HTR-8/SVneo (cell line): ENCODE measurements around the gene SFRP5.
A peak's percentile ranks its signal among the peaks of the same experiment; 100 is the strongest.

Experiments
- DNase-seq: peaks from one replicate; pipeline ENCODE4 v3.0.0; 2011; ENCODE audit warnings: low spot score, mixed read lengths; ENCODE audit not compliant: insufficient read length
- FAIRE-seq: peaks from 2 replicates; lab custom pipeline; 2011; peaks lifted over from hg19 to GRCh38; lab: Jason Lieb, UNC

Gene SFRP5, protein sequence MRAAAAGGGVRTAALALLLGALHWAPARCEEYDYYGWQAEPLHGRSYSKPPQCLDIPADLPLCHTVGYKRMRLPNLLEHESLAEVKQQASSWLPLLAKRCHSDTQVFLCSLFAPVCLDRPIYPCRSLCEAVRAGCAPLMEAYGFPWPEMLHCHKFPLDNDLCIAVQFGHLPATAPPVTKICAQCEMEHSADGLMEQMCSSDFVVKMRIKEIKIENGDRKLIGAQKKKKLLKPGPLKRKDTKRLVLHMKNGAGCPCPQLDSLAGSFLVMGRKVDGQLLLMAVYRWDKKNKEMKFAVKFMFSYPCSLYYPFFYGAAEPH

DNA sequence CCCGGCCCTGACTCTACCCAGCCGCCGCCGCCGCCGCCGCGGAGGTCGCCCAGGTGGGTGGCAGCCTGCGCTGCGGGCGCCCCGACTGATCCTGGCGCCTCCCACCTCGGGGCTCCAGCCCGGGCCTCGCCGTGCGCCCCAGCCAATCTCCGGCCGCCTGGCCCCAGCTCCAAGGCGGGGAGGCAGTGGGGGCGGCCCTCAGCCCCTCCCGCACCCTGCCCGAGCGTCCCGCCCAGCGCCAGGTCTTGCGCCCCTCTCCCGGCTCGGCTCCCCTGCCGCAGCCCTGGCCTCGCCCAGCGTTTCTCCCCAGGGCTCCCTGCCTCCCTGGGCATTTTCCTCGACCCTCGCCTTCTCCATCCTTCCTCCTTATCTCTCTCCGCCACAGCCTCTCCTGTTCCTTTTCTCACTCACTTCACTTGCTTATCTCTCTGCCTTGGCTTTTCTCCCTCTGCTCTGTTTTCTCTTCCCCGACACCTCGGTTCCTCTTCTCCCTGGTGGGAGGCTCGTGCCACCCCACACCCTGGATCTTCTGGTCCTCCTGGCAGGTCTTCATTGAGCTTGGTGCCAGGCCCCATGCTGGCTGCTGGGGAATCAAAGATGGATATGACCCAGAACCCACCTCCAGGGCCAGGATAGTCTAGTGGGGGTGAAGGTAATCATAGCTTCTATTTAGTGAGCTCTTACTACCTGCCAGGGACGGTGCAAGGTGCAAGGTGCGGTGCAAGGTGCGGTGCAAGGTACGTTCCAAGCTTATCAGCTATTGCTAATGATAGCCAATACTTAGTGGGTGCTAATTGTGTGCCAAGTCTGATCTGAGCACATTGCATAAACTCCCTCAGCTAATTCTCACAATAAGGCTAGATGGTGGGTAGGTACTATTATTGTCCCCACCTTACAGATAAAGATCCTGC is at the start of gene SFRP5:
Gene SFRP5 (minus strand): TSS at position 87 of the 911 bp plus-strand sequence. CDS start 166 bp downstream, outside the sequence.
- FAIRE-seq (no peak), DNase-seq (no peak)

DNA sequence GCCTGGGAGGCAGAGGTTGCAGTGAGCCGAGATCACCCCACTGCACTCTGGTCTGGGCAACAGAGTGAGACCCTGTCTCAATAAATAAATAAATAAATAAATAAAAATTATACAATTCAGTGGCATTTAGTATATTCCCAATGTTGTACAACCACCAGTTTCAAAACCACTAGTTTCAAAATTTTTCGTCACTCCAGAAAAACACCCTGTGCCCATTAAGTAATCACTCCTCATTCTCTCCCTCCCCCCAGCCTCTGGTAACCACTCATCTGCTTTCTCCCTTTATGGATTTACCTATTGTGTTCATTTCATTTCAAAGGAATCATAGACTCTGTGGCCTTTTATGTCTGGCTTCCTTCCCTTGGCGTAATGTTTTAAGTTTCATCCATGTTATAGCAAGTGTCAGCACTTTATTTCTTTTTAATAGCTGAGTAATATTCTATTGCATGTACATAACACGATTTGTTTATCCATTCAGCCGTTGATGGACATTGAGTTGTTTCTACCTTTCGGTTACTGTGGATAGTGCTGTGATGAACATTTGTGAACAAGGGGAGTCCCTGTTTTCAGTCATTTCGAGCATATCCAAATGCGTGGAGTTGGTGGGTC is 48.4 kb upstream of the SFRP5 start:
- DNase-seq (no peak), FAIRE-seq (no peak)

DNA sequence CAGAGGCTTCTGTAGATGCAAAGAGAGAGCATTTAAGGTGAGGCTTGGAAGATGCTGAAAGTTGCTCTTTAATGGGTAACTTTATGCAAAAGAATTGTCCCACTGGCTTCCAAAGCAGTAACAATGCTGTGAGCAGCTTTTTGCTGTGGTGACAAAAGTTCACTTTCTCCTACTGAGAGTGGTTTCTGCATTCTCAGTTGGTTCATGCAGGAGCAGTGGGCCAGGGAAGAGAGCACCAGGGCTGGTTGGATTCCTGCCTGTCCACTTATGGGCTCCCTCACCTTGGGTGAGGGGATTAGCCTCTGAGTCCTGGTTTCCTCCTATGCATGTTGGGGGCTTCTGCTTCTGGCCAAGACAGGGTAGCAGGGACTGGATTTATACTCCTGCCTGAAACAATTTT is 46.8 kb upstream of the SFRP5 start:
- DNase-seq (no peak), FAIRE-seq (no peak)

DNA sequence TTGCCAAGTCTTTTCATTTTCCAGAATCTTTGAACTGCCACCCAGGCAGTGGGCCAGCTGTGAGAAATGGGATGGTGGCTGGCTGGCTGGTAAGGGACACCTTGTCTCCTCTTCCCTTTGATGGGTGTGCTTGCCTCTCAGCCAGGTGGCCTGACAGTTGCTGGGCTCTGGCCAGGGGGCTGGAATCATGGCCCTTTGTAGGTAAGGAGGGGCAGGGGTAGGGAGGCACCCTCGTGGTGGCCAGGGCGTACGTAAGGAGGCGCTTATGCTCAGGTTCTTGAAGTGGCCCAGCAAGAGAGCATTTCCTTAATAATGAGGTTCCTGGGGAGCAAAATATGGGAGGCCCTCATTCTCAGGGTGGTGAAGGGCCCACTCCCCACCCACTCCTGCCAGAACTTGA is 44.8 kb upstream of the SFRP5 start:
- no peak for FAIRE-seq
- no peak for DNase-seq

DNA sequence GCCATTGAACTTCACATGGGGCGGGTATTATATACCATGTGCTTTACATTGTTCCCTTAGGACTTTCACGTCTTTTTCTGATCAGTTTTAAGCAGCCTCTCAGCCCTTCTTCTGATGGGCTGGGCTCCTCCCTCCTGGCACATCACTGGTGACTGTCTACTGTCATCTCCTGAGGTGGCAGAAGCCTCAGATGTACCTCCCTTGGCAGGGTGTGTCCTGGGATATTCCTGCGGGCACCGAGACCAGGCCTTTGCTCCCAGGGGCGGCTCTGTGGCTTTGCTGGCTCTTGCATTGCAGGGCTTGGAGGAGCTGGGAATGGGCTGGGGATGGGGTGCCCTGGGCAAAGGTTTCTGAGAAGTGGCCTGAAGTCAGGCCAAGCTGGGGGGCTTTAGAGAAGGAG is 43.2 kb upstream of the SFRP5 start:
- DNase-seq (no peak), FAIRE-seq (no peak)

DNA sequence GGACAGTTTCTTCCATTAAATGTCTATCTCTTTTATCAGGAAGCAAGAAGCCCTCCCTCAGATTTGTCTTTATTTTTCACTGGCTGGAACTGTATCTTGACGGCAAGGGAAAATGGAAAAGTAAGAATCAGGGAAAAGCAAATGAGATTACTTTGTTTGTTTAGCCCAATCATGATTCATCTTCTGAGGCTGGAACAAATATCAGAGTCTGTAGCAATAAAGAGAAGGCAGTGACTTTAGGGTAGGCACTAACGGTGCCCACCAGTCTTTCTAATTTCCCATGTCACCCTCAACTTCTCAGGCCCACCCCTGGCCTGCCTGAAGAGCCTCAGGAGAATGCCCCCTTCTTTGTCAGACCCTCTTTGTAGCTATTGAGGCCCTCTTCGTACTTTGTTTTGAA is 41.5 kb upstream of the SFRP5 start:
- FAIRE-seq (no peak), DNase-seq (no peak)

DNA sequence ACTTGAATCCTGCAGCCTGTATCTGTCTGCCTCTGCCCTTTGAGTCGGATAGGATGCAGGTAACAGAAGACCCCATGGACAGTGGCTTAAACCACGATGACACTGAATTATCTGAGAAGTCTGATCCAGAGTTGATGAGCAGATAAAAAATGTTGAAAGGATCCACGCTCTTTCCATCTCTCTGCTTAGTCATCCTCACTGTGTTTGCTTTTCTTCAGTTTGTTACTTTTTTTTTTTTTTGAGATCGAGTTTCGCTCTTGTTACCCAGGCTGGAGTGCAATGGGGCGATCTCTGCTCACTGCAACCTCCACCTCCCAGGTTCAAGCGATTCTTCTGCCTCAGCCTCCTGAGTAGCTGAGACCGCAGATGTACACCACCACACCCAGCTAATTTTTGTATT is 40.9 kb upstream of the SFRP5 start:
- FAIRE-seq, result no peak
- no peak for DNase-seq

DNA sequence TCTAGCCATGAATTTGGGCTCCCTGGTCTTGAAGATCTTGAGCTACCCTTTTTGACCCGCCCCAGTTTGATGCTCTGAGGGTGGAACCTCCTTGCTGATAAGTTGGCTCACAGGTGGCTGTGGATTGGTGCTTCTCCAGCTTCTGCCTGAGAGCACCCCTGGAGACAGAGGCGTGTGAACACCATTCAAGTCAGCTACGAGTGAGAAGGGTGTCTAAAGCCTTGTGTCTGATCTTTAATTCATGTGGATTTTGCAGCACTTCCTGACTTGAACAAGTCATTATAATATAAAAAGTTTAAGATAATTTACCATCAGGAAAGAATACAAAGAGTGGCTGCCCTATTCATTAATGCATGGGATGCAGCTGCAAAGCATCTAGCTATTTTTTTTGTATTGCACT is 40.2 kb upstream of the SFRP5 start:
- FAIRE-seq, result no peak
- DNase-seq, result no peak

DNA sequence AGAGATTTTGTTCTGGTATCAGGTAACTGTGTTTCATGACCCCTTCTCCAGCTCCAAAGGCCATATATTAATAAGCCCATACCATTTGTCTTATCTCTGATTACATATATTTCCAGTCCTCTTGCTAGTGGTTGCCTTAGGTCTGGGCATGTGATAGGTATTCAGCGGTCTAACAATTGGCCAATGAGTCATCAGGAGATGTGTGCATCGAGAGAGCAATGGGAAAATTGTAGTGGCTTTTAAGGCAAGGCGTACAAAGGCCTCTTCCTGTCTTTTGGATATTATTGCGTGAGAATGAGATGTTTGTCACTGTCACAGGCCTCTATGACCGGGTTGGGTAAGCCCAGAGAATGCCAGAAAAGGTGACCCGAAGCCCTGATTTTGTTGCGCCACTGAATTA is 38.6 kb upstream of the SFRP5 start:
- DNase-seq (peak; percentile 66), FAIRE-seq (peak; percentile 69)

DNA sequence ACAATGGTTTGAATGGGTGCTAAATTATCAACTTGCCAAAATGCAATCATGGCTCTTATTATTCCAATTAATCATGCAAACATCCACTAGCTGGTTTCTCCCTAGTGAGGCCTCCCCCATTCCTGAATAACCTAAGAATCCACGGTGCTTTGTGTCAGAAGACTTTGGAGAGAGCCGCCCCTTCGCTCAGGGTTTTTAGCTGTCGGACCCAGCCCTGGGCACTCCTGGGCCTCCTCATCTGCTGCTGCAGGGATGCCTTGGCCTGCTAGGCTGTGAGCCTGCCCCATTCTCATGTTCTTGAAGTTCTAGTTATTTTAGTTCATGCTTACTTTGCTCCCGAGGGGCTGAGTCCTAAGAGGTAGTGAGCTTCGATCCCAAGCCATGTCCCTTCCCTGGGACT is 34.1 kb upstream of the SFRP5 start:
- FAIRE-seq (no peak), DNase-seq (no peak)

DNA sequence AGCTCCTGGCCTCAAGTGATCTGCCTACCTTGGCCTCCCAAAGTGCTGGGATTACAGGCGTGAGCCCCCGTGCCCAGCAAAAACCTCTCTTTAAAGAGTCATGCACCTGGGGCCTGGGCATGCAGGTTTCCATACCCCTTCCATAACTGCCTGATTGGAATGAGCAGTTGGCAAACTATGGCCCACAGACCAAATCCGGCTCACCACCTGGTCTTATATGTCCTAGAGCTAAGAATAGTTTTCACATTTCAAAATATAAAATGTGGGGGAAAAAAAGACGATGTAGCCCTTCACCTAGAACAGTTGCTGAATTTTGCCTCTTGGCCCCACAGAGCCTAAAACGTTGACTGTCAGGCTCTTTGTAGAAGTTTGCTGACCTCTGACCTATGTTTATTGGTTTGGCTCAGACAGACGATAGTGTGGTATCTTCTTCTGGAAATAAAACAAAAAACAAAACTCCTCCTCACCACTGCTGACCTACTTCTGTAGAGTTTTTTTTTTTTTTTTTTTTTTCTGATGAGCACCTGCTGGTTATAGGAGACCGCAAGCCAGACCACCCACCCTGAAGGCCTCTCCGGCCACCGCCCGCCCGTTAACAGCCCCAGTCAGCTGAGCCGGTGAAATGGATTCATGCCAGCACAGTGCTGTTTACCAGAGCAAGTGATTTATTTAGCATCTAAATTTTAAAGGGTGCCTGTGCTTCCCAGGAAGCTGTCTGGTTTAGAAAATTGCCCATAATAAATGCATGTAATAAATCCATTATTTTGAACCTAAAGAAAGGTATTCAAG is 33.5 kb upstream of the SFRP5 start:
- FAIRE-seq, result no peak
- DNase-seq, result no peak

DNA sequence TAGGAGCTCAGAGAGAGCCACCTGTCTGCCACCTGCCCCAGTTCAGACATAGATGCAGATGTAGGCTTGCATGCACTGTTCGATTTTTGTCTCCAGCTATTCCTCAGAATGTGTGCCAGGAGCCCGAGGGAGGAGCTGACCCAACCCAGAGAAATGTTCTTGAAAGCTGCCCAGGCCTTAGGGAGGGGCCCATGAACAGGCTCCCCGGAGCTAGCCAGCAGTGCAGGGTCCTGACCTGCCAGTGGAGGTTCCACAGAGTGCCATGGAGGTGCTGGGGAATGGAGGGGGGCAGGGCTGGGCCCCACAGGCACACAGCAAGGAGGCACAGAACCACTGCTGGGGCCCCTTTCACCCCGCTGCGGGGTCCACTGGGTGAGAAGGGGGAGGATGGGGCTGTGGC is 29.6 kb upstream of the SFRP5 start:
- DNase-seq (no peak), FAIRE-seq (no peak)

DNA sequence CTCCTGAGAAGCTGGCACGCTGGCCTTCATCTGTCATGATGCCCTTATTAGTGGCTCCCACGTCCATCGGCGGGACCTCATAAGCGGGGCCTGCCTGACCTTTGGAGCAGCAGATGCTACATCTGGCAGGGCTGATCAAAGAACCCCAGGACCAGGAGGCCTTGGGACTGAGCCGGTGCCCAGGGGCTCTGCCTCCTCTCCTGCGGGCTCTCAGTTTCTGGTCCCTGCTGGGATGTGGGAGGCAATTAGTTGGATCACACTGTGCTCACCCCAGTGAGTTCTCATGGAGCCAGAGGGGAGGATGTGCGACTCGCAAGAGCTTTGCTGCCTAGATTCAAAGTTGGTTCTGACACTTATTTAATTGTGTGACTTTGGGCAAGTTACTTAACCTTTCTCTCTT is 28.7 kb upstream of the SFRP5 start:
- FAIRE-seq (no peak), DNase-seq (no peak)

DNA sequence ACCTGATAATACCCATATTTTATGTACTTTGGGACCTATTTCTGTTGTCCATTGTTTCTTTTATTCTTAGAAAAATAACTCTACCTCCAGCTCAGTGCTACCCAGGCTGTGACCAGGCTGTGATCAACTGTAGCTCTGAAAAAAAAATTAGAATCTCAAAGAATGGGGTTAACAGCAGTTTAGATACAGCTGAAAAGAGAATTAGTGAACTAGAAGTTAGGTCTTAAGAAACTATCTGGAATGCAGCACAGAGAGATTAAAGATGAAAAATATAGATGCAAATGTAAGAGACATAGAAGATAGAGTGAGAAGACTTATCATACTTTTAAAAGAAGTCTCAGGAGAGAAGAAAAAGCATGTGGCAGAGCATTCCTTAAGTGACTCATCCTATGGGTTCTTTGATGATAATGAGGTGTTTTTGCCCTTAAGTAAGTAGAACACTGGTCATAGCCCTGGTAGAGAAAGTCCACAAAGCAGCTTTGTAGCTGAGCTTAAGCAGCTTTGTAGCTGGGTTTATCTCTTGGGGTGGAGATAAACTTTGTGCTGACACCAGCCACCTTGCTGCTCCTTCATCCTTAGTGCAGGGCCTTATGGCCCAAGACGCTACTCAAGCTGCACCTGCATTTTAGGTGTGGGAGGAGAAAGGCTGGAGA is 27.3 kb upstream of the SFRP5 start:
- FAIRE-seq, result no peak
- DNase-seq, result no peak

DNA sequence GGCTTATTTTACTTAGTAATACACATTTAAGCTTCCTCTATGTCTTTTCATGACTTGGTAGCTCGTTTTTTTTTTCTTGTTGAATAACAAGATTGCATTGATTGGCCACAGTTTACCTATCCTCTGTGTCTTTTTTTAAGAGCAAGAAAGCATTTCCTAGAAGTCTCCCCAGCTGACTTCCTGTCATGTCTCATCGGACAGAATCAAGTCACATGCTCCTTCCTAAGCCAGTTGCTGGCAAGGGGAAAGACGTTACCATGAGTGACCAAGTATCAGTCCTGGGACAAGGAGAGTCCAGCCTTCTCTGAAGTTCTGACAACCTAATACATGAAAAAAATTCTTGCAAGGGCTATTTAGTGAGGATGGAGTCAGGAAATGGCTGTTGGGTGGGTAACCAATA is 24.9 kb upstream of the SFRP5 start:
- DNase-seq, result no peak
- no peak for FAIRE-seq

DNA sequence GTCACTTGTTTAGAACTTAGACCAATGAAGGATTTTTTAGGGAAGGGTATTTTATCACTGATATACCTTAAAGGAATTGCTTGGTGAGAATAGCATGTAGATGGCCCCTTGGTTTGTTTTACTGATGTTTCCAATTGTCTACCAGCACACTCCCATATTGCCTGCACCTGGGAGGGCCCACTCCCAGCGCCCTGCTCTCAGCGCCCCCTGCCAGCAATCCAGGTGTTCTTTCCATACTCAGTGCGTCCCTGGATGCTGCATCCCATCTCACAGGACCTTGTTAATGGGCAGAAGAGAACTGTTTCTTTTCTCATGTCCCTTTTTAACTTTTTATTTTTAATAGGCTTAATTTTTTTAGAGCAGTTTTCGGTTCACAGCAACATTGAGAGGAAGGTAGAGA is 24.1 kb upstream of the SFRP5 start:
- no peak for FAIRE-seq

DNA sequence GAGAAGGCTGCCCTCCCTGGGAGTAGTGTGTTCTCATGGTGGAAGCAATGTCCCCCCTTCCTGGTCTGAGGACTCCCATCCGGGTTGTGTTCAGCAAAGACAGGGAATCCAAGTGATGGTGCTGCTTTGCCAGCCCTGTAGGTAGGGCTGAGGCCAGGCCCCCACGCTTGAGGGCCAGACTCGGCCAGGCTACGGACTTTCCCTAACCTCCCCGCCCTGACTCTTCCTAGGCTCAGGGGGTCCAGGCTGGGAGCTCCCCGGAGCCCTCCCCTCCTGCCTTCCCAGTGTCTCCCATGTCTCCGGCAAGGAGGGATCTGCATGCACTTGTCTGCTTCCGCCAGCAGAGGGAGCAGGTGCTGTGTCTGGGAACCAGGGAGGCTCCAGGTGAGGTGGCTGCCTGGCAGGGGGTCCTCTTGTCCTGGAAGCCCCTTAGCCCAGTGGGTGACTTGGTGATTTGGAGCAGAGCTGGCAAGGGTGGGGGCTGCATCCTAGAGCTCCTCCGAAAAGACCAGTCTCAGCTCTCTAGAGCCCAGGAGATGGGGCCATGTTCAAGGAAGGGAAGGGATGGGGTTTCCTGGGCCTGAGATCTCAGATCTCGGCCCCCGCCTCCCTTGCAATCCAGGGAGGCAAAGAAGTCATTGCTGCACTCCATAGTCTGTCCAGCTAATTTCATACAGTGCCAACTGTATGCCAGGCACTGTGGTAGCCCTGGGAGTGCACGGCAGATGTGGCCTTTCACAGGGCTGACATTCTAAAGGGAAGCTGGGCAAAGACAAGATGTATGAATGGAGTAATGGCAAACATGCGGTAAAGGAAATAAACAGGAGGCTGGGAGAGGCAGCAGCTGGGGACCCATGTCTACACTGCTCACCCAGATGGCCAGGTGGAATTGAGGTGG is 20.3 kb upstream of the SFRP5 start:
- DNase-seq (peak; percentile 79), FAIRE-seq (no peak)

More for the DNA sequence above, 24.1 kb upstream of the SFRP5 start:
- DNase-seq, result no peak

DNA sequence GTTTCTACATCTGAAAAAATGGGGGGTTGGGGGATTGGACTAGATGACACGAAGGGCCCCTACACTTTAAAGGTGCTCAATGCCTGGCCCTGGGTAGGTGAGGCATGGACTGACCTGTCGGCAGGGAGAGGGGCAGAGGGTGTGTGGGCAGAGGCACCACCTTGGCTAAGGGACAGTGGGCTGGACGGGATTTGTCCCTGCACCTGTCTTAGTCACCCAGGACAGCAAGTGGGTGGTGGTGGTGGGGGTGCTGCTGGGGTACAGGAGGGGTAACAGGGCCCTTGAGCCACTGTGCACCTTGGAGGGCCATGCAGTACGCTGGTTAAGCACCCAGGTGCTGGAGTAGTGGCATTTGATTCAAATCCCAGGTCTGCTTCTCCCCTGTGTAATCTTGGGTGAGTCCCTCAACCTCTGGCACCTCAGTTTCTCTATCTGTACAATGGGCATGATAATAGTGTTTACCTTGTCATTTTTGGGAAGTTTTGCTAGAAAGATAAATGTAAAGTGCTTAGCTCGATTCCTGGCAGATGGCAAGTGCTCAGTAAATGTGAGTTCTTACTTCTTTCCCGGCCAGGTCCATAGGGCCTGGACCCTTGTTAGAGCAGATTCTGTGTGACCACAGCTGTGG is 18.1 kb upstream of the SFRP5 start:
- FAIRE-seq, result no peak
- no peak for DNase-seq
